ENCODE measurements around the gene RTP3.

GRCh38 chr3:46490338-46491084 lies 7.3 kb upstream of the RTP3 start:
- TF ChIP-seq CTCF (IDR thresholded peaks at IDR 0.05; ENCODE audit: low read length) (no peak), EZH2 (optimal IDR thresholded peaks at IDR 0.05; ENCODE audit: low read depth, low read length) (no peak)

Measured in MM.1S (cell line).